GM12878 (cell line): ENCODE data around the gene PAIP1.

Experiments used
- EP300 ChIP-seq, 2 experiments: fragments of 150-350 bp in 1 of 2; IDR thresholded peaks; 2 replicates each; pipeline ENCODE4 v1.6.1; 2011 to 2012; ENCODE audit warnings: low read depth in 2 of 2, low read length in 2 of 2, borderline replicate concordance in 1 of 2, improper control_type of control experiment in 1 of 2, inconsistent platforms in 1 of 2; ENCODE audit not compliant: control insufficient read depth in 1 of 2
- POLR2A ChIP-seq: IDR thresholded peaks from 2 replicates; pipeline ENCODE4 v1.6.1; 2011; ENCODE audit warnings: low read depth, mild to moderate bottlenecking, low read length
- SRF ChIP-seq, 2 experiments: IDR thresholded peaks; 2 replicates each; pipeline ENCODE4 v1.6.1; 2011; ENCODE audit warnings: low read depth in 2 of 2, low read length in 2 of 2, mild to moderate bottlenecking in 1 of 2, moderate library complexity in 1 of 2
- STAT1 ChIP-seq: fragments of 450-650 bp; conservative IDR thresholded peaks from 2 replicates; pipeline ENCODE4 v1.6.1; 2014; ENCODE audit warnings: antibody characterized with exemption, mild to moderate bottlenecking
- YY1 ChIP-seq: IDR thresholded peaks from 2 replicates; pipeline ENCODE4 v1.6.1; 2011; ENCODE audit warnings: low read depth, mild to moderate bottlenecking, low read length

GRCh38 chr5:43514025-43514424 is 42.9 kb downstream of the PAIP1 start:
- no peak for TF ChIP-seq SRF (IDR thresholded peaks at IDR 0.05; ENCODE audit: low read depth in 2 of 2, low read length in 2 of 2)
- no peak for TF ChIP-seq YY1
- TF ChIP-seq EP300 (IDR thresholded peaks at IDR 0.05; ENCODE audit: borderline replicate concordance in 1 of 2, control insufficient read depth in 1 of 2, low read depth in 2 of 2, low read length in 2 of 2): no peak
- no peak for TF ChIP-seq POLR2A
- TF ChIP-seq STAT1: no peak
